Parathyroid adenoma (tissue), 2 donors: Measurements from ENCODE around the gene CELA1.

Experiments
- H2AFZ ChIP-seq: fragments of 300-600 bp; sonication (generic); one replicate; pipeline ENCODE4 v1.7.0; 2017; ENCODE audit warnings: antibody characterized with exemption, mild to moderate bottlenecking
- H3K27ac ChIP-seq: fragments of 300-600 bp; sonication (generic); one replicate; pipeline ENCODE4 v1.7.0; 2017
- H3K27me3 ChIP-seq: fragments of 300-600 bp; sonication (generic); one replicate; pipeline ENCODE4 v1.7.0; 2017; ENCODE audit warnings: low read length; ENCODE audit not compliant: control insufficient read depth, insufficient read depth
- H3K36me3 ChIP-seq: fragments of 300-600 bp; sonication (generic); one replicate; pipeline ENCODE4 v1.7.0; 2017; ENCODE audit warnings: low read length; ENCODE audit not compliant: control insufficient read depth, insufficient read depth
- H3K4me1 ChIP-seq: fragments of 300-600 bp; sonication (generic); one replicate; pipeline ENCODE4 v1.7.0; 2017; ENCODE audit warnings: control low read depth
- H3K4me2 ChIP-seq: fragments of 300-600 bp; sonication (generic); one replicate; pipeline ENCODE4 v1.7.0; 2017; ENCODE audit warnings: low read length
- H3K4me3 ChIP-seq: fragments of 300-600 bp; sonication (generic); one replicate; pipeline ENCODE4 v1.7.0; 2017; ENCODE audit warnings: low read depth, low read length
- H3K79me2 ChIP-seq: fragments of 300-600 bp; sonication (generic); one replicate; pipeline ENCODE4 v1.7.0; 2017; ENCODE audit warnings: control low read depth
- H3K9ac ChIP-seq: fragments of 300-600 bp; sonication (generic); one replicate; pipeline ENCODE4 v1.7.0; 2017; ENCODE audit warnings: mild to moderate bottlenecking
- H3K9me3 ChIP-seq: fragments of 300-600 bp; sonication (generic); one replicate; pipeline ENCODE4 v1.7.0; 2017; ENCODE audit warnings: low read length; ENCODE audit not compliant: control insufficient read depth
- TF ChIP-seq, protein P1 (sequence below): fragments of 300-600 bp; sonication (generic); IDR thresholded peaks from one replicate; pipeline ENCODE4 v1.7.0; 2017; ENCODE audit warnings: antibody characterized with exemption, mild to moderate bottlenecking
- donor health status: primary hyperparathyroidism.

CELA1 gene

GRCh38 chr12:51377099-51377984 is 30.9 kb upstream of the CELA1 start:
- H3K36me3 ChIP-seq = no peaks in the 10 kb centered on the region
- TF ChIP-seq, protein P1, sequence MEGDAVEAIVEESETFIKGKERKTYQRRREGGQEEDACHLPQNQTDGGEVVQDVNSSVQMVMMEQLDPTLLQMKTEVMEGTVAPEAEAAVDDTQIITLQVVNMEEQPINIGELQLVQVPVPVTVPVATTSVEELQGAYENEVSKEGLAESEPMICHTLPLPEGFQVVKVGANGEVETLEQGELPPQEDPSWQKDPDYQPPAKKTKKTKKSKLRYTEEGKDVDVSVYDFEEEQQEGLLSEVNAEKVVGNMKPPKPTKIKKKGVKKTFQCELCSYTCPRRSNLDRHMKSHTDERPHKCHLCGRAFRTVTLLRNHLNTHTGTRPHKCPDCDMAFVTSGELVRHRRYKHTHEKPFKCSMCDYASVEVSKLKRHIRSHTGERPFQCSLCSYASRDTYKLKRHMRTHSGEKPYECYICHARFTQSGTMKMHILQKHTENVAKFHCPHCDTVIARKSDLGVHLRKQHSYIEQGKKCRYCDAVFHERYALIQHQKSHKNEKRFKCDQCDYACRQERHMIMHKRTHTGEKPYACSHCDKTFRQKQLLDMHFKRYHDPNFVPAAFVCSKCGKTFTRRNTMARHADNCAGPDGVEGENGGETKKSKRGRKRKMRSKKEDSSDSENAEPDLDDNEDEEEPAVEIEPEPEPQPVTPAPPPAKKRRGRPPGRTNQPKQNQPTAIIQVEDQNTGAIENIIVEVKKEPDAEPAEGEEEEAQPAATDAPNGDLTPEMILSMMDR = no peak
- no peaks in the 10 kb centered on the region for H3K27me3 ChIP-seq
- H3K9ac ChIP-seq = no peak overlapping the region
- no peaks in the 10 kb centered on the region for H3K79me2 ChIP-seq
- no peaks in the 10 kb centered on the region for H3K9me3 ChIP-seq
- no peak overlapping the region for H3K4me2 ChIP-seq
- no peak overlapping the region for H3K4me3 ChIP-seq
- H3K4me1 ChIP-seq = no peaks in the 10 kb centered on the region
- no peak overlapping the region for H3K27ac ChIP-seq
- H2AFZ ChIP-seq = no peak overlapping the region

DNA sequence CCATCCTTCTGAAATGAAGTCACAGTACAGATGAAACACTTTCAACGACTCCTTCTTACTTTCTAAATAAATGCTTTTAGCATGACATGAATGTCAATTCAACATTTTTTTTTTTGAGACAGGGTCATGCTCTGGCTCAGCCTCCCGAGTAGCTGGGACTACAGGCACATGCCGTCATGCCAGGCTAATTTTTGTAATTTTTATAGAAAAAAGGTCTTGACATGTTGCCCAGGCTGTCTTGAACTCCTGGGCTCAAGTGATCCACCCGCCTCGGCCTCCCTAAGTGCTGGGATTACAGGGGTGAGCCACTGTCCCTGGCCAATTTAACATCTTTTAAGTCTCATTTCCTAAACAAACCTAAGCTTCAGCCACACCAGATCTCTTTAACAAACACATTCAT is 28.4 kb upstream of the CELA1 start:
- no peaks in the 10 kb centered on the region for H3K27me3 ChIP-seq
- TF ChIP-seq, protein P1 = no peak
- no peaks in the 10 kb centered on the region for H3K36me3 ChIP-seq
- no peak overlapping the region for H3K4me2 ChIP-seq
- no peaks in the 10 kb centered on the region for H3K79me2 ChIP-seq
- no peak overlapping the region for H3K27ac ChIP-seq
- H3K9ac ChIP-seq = no peak overlapping the region
- no peak overlapping the region for H2AFZ ChIP-seq
- H3K4me3 ChIP-seq = no peak overlapping the region
- no peaks in the 10 kb centered on the region for H3K9me3 ChIP-seq
- H3K4me1 ChIP-seq = peaks cover 9% of the 10 kb centered on the region

GRCh38 chr12:51374361-51374760 is 27.9 kb upstream of the CELA1 start:
- Histone ChIP-seq H3K79me2 (no peaks in the 10 kb centered on the region), H3K36me3 (no peaks in the 10 kb centered on the region), H3K27ac (no peak overlapping the region), H3K9ac (no peak overlapping the region), H2AFZ (no peak overlapping the region), H3K4me3 (no peak overlapping the region), H3K27me3 (no peaks in the 10 kb centered on the region), H3K4me1 (peaks cover 9% of the 10 kb centered on the region), H3K4me2 (no peak overlapping the region), H3K9me3 (no peaks in the 10 kb centered on the region)
- TF ChIP-seq, protein P1 = no peak

GRCh38 chr12:51373187-51373586 is 26.7 kb upstream of the CELA1 start:
- Histone ChIP-seq H3K27me3 (no peaks in the 10 kb centered on the region), H3K9me3 (no peaks in the 10 kb centered on the region), H3K4me3 (no peak overlapping the region), H3K4me1 (peaks cover 9% of the 10 kb centered on the region), H3K36me3 (no peaks in the 10 kb centered on the region), H3K9ac (no peak overlapping the region), H3K27ac (no peak overlapping the region), H3K4me2 (no peak overlapping the region), H3K79me2 (no peaks in the 10 kb centered on the region), H2AFZ (no peak overlapping the region)
- TF ChIP-seq, protein P1 = no peak

GRCh38 chr12:51372021-51372420 is 25.5 kb upstream of the CELA1 start:
- H3K4me2 ChIP-seq = peak overlapping the region; percentile 50
- H3K4me3 ChIP-seq = no peak overlapping the region
- TF ChIP-seq, protein P1 = peak; percentile 26
- H3K27me3 ChIP-seq = no peaks in the 10 kb centered on the region
- H2AFZ ChIP-seq = peak overlapping the region; percentile 83
- no peaks in the 10 kb centered on the region for H3K79me2 ChIP-seq
- H3K9ac ChIP-seq = no peak overlapping the region
- peaks cover 9% of the 10 kb centered on the region for H3K4me1 ChIP-seq
- H3K9me3 ChIP-seq = no peaks in the 10 kb centered on the region
- H3K27ac ChIP-seq = peak overlapping the region; percentile 90
- H3K36me3 ChIP-seq = no peaks in the 10 kb centered on the region
